Naive thymus-derived CD8-positive, alpha-beta T cell (primary cell): Measurements from ENCODE around the gene ANO10. TPM values are rescaled to one million over a fixed set of nuclear protein-coding genes. Genes with fewer than 3 reads are reported as not detected.
"Not testable (repeated sequence)": the region's sequence is repeated elsewhere in the genome, so short reads cannot be mapped to it uniquely, and the experiment has no call there.

Source experiments
- ATAC-seq, 2 donors: fragments of 150-1000 bp; cut with Tn5 transposase in 1 of 2; sonication (Bioruptor Pico), chemical (Tn5 transposase) in 1 of 2; 1 replicate in 1 of 2; 2 replicates in 1 of 2; pipeline ENCODE4 v1.10.0; 2021; ENCODE audit warnings: mild to moderate bottlenecking in 2 of 2, moderate library complexity in 2 of 2
- POLR2A ChIA-PET: fragments of 350-600 bp; sonication (Branson Sonifier 250); formaldehyde crosslinking; loops from one replicate; lab custom pipeline; 2021; ENCODE audit warnings: antibody characterized with exemption; lab: Charles Lee
- DNase-seq, 10 donors: peaks; one replicate each; pipeline versions ENCODE4 v3.0.0 to v3.0.0-alpha.2; 2020 to 2022
- H3K27ac Mint-ChIP-seq, 10 donors: one replicate each; pipeline ENCODE4 v1.8.0; 2020 to 2022; ENCODE audit warnings: mild to moderate bottlenecking in 10 of 10, mixed read lengths in 10 of 10, moderate library complexity in 4 of 10, inconsistent platforms in 1 of 10
- H3K27me3 Mint-ChIP-seq, 5 donors: one replicate each; pipeline ENCODE4 v1.8.0; 2021 to 2022; ENCODE audit warnings: mixed read lengths in 5 of 5
- H3K36me3 Mint-ChIP-seq, 3 donors: one replicate each; pipeline ENCODE4 v1.8.0; 2020 to 2022; ENCODE audit warnings: mixed read lengths in 3 of 3, mild to moderate bottlenecking in 2 of 3, inconsistent platforms in 1 of 3
- H3K4me1 Mint-ChIP-seq, 4 donors: one replicate each; pipeline ENCODE4 v1.8.0; 2021 to 2022; ENCODE audit warnings: mixed read lengths in 4 of 4
- H3K4me3 Mint-ChIP-seq, 10 donors: one replicate each; pipeline ENCODE4 v1.8.0; 2020 to 2022; ENCODE audit warnings: mild to moderate bottlenecking in 10 of 10, mixed read lengths in 10 of 10, moderate library complexity in 6 of 10, inconsistent platforms in 1 of 10
- H3K9me3 Mint-ChIP-seq, 9 donors: one replicate each; pipeline ENCODE4 v1.8.0; 2020 to 2022; ENCODE audit warnings: mixed read lengths in 9 of 9, mild to moderate bottlenecking in 3 of 9, inconsistent platforms in 1 of 9, moderate library complexity in 1 of 9
- polyA plus RNA-seq, 3 donors: library from polyadenylated mRNA; unstranded; fragments of 300-500 nt; fragmentation: Illumina TruSeq; gene quantifications; one replicate each; pipeline ENCODE4 v1.2.3, GENCODE V29; 2021
- total RNA-seq, 8 experiments: library from RNA in 2 of 8; stranded (reverse) in 2 of 8; gene quantifications; one replicate each; pipeline ENCODE4 v1.2.3 and lab custom pipeline; 2021 to 2026

ANO10 gene
- total and polyA plus RNA-seq, 5 experiments from 2014 or later, result 6.9 to 12.4 (median 10.4) TPM

DNA sequence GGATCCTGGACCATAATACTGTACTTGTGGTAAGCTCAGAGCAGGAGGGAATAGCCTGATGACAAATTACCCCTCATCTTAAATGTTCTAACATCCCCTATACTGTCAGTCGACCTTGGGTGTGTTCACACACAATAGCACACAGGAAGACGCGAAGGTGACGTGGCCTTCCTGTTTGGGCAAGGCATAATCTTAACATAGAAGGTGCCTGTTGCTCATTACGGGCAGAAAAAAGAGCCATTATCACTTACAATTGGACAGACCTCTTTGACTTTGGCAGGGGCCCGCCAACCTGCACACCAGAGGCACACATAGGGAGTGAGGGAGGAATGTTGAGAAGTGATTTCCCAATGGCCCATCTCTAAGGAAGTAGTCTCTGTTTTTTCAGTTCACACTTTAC, 144.2 kb downstream of the ANO10 start:
- Mint-ChIP-seq H3K27me3 (no peaks in the 10 kb centered on the region), H3K4me1 (peaks cover 31 to 62% (median 58%) of the 10 kb centered on the region in 4 donors), H3K4me3 (peak overlapping the region; percentile 1 to 75 (median 56)), H3K36me3 (peaks cover 0 to 25% (median 20%) of the 10 kb centered on the region in 3 donors), H3K9me3 (peaks cover 0 to 10% (median 4%) of the 10 kb centered on the region in 9 donors), H3K27ac (peak overlapping the region; percentile 95 to 99 (median 98))
- DNase-seq, result peak; percentile 21 to 87 (median 69)
- peak; percentile 95 to 99 for ATAC-seq
- POLR2A ChIA-PET, result interaction anchor here (0.6 to 1.8 kb wide), 6 partner anchors 10 to 315 kb away, joined by 3 to 8 read pairs (median 4); no protein-coding TSS in a partner anchor

GRCh38 chr3:43473737-43474136, 148.1 kb downstream of the ANO10 start:
- Mint-ChIP-seq H3K9me3 (peaks cover 0 to 5% (median 0%) of the 10 kb centered on the region in 9 donors), H3K4me1 (peaks cover 23 to 53% (median 41%) of the 10 kb centered on the region in 4 donors), H3K27me3 (no peaks in the 10 kb centered on the region), H3K4me3 (no peak overlapping the region), H3K36me3 (peaks cover 0 to 20% (median 13%) of the 10 kb centered on the region in 3 donors), H3K27ac (peak overlapping the region in 5 of 10 donors; percentile 10 to 63 (median 44))
- POLR2A ChIA-PET, result interaction anchor here (0.7 kb wide), 1 partner anchor 188 kb away, joined by 3 read pairs; the partner anchor contains the start of gene SNRK
- no peak for DNase-seq
- no peak for ATAC-seq

- H3K27ac Mint-ChIP-seq, result peak overlapping the region in 6 of 10 donors; percentile 10 to 54 (median 44)
- DNase-seq (no peak), ATAC-seq (no peak)
- peaks cover 21 to 48% (median 38%) of the 10 kb centered on the region in 4 donors for H3K4me1 Mint-ChIP-seq
- POLR2A ChIA-PET, result no interaction called here
- H3K27me3 Mint-ChIP-seq, result no peaks in the 10 kb centered on the region
- H3K4me3 Mint-ChIP-seq, result no peak overlapping the region
- peaks cover 0 to 5% (median 0%) of the 10 kb centered on the region in 9 donors for H3K9me3 Mint-ChIP-seq
- H3K36me3 Mint-ChIP-seq, result peaks cover 0 to 20% (median 14%) of the 10 kb centered on the region in 3 donors
Measured at GRCh38 chr3:43473244-43473643, 148.6 kb downstream of the ANO10 start.

DNA sequence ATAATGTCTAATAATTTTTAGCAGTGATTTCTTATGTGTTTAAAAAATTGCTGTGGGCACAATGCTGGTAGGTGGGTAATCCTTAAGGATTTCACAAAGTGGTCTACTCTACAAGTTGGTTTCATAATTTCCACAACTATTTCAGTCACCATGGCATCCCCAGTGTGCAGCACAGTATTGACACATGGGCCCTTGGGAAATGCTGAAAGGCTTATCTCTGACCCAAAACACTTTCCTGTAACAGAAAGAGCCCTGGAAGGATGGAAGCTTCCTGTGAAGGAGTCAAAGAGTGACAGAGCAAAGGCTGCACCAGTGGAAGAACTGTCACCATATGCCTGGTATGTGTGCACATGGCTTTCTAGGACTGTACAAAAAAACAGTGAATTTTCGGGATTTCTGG, 153.7 kb downstream of the ANO10 start:
- Mint-ChIP-seq H3K27me3 (no peaks in the 10 kb centered on the region), H3K36me3 (peaks cover 3 to 15% (median 11%) of the 10 kb centered on the region in 3 donors), H3K9me3 (peaks cover 0 to 4% (median 0%) of the 10 kb centered on the region in 9 donors), H3K27ac (peak overlapping the region in 3 of 10 donors; percentile 10 to 60 (median 17)), H3K4me1 (peaks cover 7 to 28% (median 18%) of the 10 kb centered on the region in 4 donors), H3K4me3 (no peak overlapping the region)
- ATAC-seq (no peak), DNase-seq (no peak)
- POLR2A ChIA-PET, result interaction anchor here (0.9 to 1.7 kb wide), 3 partner anchors 9 to 47 kb away, joined by 3 to 6 read pairs (median 3); no protein-coding TSS in a partner anchor

DNA sequence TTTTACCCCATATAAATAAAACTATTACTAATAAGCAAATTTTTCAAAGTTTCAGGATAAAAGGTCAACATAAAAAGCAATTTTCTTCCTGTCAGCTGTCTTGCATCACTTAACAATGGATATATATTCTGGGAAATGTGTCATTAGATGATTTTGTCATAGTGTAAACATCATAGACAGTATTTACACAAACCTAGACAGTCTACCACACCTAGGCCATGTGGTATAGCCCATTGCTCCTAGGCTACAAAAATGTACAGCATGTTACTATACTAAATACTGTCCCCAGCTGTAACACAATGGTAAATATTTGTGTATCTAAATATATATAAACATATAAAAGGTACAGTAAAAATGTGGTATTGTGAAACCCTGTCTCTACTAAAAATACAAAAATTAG, 156.7 kb downstream of the ANO10 start:
- ATAC-seq, result no peak
- Mint-ChIP-seq H3K27me3 (no peaks in the 10 kb centered on the region), H3K36me3 (peaks cover 3 to 30% (median 10%) of the 10 kb centered on the region in 3 donors), H3K4me3 (no peak overlapping the region), H3K9me3 (peaks cover 0 to 9% (median 4%) of the 10 kb centered on the region in 9 donors), H3K27ac (no peak overlapping the region), H3K4me1 (peaks cover 7 to 14% (median 12%) of the 10 kb centered on the region in 4 donors)
- no peak for DNase-seq
- POLR2A ChIA-PET, result no interaction called here

- peaks cover 7 to 13% (median 9%) of the 10 kb centered on the region in 4 donors for H3K4me1 Mint-ChIP-seq
- DNase-seq, H3K27me3 Mint-ChIP-seq, H3K4me3 Mint-ChIP-seq, POLR2A ChIA-PET, ATAC-seq, H3K9me3 Mint-ChIP-seq, H3K27ac Mint-ChIP-seq: not testable (repeated sequence)
- peaks cover 3 to 28% (median 10%) of the 10 kb centered on the region in 3 donors for H3K36me3 Mint-ChIP-seq
Measured at GRCh38 chr3:43462566-43462965, 159.2 kb downstream of the ANO10 start.

GRCh38 chr3:43461345-43461744, 160.5 kb downstream of the ANO10 start:
- no peak for DNase-seq
- Mint-ChIP-seq H3K4me3 (no peak overlapping the region), H3K9me3 (peaks cover 0 to 9% (median 4%) of the 10 kb centered on the region in 9 donors), H3K27ac (no peak overlapping the region), H3K4me1 (peaks cover 15 to 20% (median 16%) of the 10 kb centered on the region in 4 donors), H3K36me3 (peaks cover 3 to 28% (median 10%) of the 10 kb centered on the region in 3 donors), H3K27me3 (no peaks in the 10 kb centered on the region)
- ATAC-seq, result no peak
- POLR2A ChIA-PET, result no interaction called here

DNA sequence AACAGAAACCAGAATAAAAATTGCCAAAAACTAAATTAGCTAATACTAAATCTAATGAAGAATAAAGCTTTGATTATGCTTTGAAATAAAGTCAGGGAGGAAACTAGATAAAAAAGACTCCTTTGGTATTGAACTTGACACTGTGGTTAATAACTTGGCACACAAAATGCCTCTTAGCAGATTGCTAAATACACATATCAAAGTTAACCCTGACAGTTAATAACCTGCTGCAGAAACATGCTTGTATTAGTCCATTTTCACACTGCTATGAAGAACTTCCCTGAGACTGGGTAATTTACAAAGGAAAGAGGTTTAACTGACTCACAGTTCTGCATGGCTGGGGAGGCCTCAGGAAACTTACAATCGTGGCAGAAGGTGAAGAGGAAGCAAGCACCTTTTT, 164.8 kb downstream of the ANO10 start:
- DNase-seq, POLR2A ChIA-PET: not testable (repeated sequence)

GRCh38 chr3:43455233-43455632, 166.6 kb downstream of the ANO10 start:
- no peak for DNase-seq
- H3K4me3 Mint-ChIP-seq, result no peak overlapping the region
- H3K27me3 Mint-ChIP-seq, result no peaks in the 10 kb centered on the region
- no peak for ATAC-seq
- POLR2A ChIA-PET, result interaction anchor here (1.0 kb wide), 1 partner anchor 13 kb away, joined by 3 read pairs; no protein-coding TSS in a partner anchor
- H3K4me1 Mint-ChIP-seq, result peaks cover 13 to 22% (median 16%) of the 10 kb centered on the region in 4 donors
- H3K27ac Mint-ChIP-seq, result no peak overlapping the region
- peaks cover 0 to 3% (median 0%) of the 10 kb centered on the region in 3 donors for H3K36me3 Mint-ChIP-seq
- H3K9me3 Mint-ChIP-seq, result no peaks in the 10 kb centered on the region

More for the DNA sequence above, 164.8 kb downstream of the ANO10 start:
- Mint-ChIP-seq H3K36me3 (peaks cover 0 to 11% (median 0%) of the 10 kb centered on the region in 3 donors), H3K4me1 (peaks cover 15 to 22% (median 16%) of the 10 kb centered on the region in 4 donors), H3K27ac (peak overlapping the region in 7 of 10 donors; percentile 11 to 79 (median 32))
- not testable (repeated sequence) for H3K4me3 Mint-ChIP-seq, H3K27me3 Mint-ChIP-seq, H3K9me3 Mint-ChIP-seq, ATAC-seq

- Mint-ChIP-seq H3K27me3 (no peaks in the 10 kb centered on the region), H3K27ac (no peak overlapping the region), H3K36me3 (peaks cover 0 to 3% (median 0%) of the 10 kb centered on the region in 3 donors), H3K4me3 (no peak overlapping the region), H3K9me3 (no peaks in the 10 kb centered on the region), H3K4me1 (peaks cover 8 to 16% (median 15%) of the 10 kb centered on the region in 4 donors)
- no peak for ATAC-seq
- DNase-seq, result no peak
- POLR2A ChIA-PET, result no interaction called here
Measured at GRCh38 chr3:43453981-43454380, 167.8 kb downstream of the ANO10 start.

DNA sequence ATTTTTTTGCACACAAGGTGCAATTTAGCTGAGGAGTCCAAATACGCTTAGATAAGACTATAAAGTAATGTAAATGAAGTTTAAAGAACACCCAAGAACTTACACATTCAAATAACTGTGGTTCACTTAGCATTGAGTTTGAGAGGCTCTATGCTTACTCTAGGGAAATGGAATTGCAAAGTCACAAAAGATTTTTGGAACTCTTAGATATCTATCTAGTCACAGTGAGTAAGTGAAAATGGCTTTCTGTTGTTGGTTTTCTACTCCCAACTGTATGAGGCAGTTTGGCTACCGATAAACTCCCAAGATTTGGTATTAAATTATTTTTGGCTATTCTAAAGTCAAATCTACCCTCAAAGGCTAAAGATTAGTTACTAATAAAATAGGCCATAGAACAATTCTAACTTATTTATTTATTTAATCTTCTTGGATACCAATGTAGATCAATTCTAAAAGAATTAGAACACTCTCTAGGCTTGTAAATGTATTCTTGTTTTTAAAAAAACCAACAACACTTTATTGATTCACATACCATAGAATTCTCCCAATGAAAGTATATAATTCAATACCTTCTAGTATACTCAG, 170.0 kb downstream of the ANO10 start:
- POLR2A ChIA-PET, result no interaction called here
- Mint-ChIP-seq H3K27ac (no peak overlapping the region), H3K27me3 (no peaks in the 10 kb centered on the region), H3K36me3 (peaks cover 0 to 3% (median 0%) of the 10 kb centered on the region in 3 donors), H3K4me1 (peaks cover 0 to 6% (median 5%) of the 10 kb centered on the region in 4 donors), H3K4me3 (no peak overlapping the region), H3K9me3 (no peaks in the 10 kb centered on the region)
- ATAC-seq, result no peak
- no peak for DNase-seq

DNA sequence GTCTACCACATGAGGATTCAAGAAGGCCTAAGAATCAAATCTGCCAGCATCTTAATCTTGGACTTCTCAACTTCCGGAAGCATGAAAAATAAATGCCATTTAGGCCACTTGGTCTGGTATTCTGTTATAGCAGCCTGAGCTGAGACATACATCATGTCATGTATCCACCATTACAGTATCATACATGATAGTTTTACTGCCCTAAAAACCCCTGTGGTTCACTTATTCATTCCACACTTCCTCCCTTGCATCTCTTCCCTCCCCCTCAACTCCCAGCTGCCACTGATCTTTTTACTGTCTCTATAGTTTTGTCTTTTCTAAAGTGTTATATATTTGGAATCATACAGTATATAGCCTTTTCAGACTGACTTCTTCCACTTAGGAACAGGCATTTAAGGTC, 173.7 kb downstream of the ANO10 start:
- Mint-ChIP-seq H3K9me3 (no peaks in the 10 kb centered on the region), H3K27ac (no peak overlapping the region), H3K4me1 (peaks cover 4 to 10% (median 6%) of the 10 kb centered on the region in 4 donors), H3K4me3 (no peak overlapping the region), H3K36me3 (peaks cover 0 to 3% (median 0%) of the 10 kb centered on the region in 3 donors), H3K27me3 (no peaks in the 10 kb centered on the region)
- DNase-seq (no peak), ATAC-seq (no peak)
- POLR2A ChIA-PET, result interaction anchor here (0.6 to 0.7 kb wide), 2 partner anchors 43 to 143 kb away, joined by 3 to 5 read pairs; no protein-coding TSS in a partner anchor

DNA sequence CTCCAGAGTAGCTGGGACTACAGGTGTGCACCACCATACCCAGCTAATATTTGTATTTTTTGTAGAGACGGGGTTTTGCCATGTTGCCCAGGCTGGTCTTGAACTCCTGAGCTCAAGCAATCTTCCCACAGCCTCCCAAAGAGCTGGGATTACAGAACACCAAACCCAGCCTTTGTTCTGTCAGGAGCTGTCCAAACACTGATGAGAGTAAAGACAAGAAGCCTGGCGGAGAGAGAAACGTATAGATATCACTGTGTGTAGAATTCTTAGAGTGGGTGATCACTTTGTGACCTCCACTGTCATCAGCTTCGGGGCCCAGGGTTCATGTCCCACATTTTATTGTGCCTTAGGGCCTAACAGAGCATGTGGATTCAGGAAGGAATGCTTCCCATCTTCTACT, 176.0 kb downstream of the ANO10 start:
- no peaks in the 10 kb centered on the region for H3K27me3 Mint-ChIP-seq
- POLR2A ChIA-PET, result interaction anchor here (0.7 to 0.8 kb wide), 2 partner anchors 14 to 118 kb away, joined by 3 to 4 read pairs; no protein-coding TSS in a partner anchor
- no peaks in the 10 kb centered on the region for H3K9me3 Mint-ChIP-seq
- H3K27ac Mint-ChIP-seq, result peak overlapping the region in 2 of 10 donors; percentile 37 to 53
- DNase-seq (no peak), ATAC-seq (no peak)
- peaks cover 5 to 14% (median 8%) of the 10 kb centered on the region in 4 donors for H3K4me1 Mint-ChIP-seq
- no peak overlapping the region for H3K4me3 Mint-ChIP-seq
- peaks cover 0 to 2% (median 0%) of the 10 kb centered on the region in 3 donors for H3K36me3 Mint-ChIP-seq
